NCI-H460 (cell line): ENCODE data around the gene LCN10. TPM values are rescaled to one million over a fixed set of nuclear protein-coding genes. Genes with fewer than 3 reads are reported as not detected.

Experiments
- DNase-seq: peaks from one replicate; pipeline ENCODE4 v3.0.0-alpha.2; 2016; ENCODE audit warnings: low read depth; ENCODE audit errors: extremely low read depth
- total RNA-seq: library from RNA; depleted of rRNA; stranded (reverse); fragments of >200 nt; shearing (Covaris generic); gene quantifications from 2 replicates; pipeline ENCODE4 v1.2.3, GENCODE V29; 2014

The LCN10 gene
- total RNA-seq, 1 experiment from 2014 or later = not detected

DNA sequence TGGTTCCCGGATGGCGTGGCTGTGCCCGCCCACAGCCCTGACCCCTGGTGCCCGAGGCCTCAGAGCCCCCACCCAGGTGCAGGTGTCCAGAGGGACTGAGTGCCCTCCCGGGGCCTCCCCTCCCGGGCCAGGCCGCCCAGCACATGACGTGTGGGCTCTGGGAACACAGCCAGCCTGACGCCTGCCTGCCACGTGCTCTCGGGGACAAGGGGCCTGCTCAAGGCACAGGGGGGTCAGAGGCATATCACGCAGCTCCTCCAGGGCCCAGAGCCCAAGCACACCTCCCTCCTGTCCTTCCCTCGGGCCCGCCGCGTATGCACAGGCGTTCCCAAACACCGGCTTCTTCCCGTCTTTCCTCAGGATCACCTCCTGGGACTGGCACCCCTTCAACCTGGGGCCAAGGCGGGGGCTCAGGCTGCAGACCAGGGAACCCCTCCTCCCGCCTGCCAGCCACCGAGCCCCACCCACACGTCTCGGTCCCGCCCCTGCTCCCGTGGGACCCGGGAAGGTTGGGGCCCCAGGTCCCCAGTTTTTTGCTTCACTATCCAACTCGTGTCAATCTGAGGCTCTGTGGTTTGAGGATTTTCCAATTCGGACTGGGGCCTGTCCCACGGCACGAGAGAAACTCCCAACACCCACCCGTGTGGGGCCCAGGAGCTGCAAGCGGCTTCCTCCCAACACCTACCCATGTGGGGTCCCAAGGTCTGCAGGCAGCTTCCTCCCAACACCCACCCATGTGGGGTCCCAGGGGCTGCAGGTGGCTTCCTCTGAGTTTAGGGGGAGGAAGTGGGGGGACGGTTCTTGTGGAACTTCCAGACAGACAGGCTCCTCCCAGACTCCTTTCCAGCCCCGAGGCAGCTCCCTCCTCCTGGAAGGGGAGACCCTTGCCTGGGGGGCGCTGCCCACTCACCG, 1.5 kb downstream of the LCN10 start:
- no peak for DNase-seq

GRCh38 chr9:136740491-136740890, 2.2 kb downstream of the LCN10 start:
- DNase-seq = no peak

GRCh38 chr9:136740069-136740468, 2.7 kb downstream of the LCN10 start:
- DNase-seq = no peak

DNA sequence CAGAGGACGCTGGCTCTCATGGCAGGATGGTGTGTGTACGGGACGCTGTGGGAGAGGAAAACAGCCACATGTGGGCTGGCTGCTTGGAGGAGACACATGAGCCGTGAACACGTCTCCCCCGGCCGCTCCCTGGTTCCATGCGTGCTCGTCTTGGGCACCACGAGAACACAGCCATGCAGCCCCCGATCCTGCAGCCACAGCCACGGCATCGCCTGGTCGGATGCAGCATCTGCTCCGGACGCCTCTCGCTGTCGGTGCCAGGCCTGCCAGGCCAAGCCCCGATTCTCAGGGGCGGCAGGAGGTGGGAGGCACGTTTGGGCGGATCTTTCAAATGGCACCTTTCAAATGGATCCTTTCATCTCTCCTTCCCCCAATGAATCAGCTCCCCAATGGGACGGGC, 3.2 kb downstream of the LCN10 start:
- no peak for DNase-seq

- DNase-seq = no peak
Observed at GRCh38 chr9:136738960-136739359, 3.8 kb downstream of the LCN10 start.

- no peak for DNase-seq
Observed at GRCh38 chr9:136735812-136736480, 6.8 kb downstream of the LCN10 start.

DNA sequence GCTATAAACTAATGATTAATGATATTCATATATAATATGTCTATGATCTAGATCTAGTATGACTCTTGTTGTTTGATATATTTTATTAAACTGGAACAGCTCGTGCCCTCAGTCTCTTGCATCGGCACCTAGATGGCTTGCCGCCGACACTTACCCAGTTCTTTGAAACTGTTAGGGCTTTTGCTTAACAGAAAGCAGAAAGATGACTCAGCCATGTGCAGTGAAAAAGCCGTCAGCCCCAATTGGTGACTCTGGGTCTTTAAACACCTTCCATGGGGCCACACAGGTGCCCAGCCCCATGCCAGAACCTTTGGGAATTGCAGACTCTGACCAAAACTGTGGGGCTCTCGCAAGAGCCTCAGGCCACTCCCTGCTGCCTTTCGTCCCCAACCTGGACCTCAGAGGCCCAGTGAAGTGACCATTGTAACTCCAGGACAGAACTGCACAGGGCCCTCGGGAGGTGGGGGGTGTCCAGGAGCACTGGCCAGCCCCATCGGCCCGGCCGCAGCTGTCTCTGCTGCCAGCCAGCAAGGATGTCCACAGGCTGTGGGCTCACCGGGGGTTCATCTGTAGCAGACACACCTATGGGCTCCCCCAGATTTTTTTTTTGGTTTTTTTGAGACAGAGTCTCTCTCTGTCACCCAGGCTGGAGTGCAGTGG, 7.8 kb downstream of the LCN10 start:
- DNase-seq = no peak

DNA sequence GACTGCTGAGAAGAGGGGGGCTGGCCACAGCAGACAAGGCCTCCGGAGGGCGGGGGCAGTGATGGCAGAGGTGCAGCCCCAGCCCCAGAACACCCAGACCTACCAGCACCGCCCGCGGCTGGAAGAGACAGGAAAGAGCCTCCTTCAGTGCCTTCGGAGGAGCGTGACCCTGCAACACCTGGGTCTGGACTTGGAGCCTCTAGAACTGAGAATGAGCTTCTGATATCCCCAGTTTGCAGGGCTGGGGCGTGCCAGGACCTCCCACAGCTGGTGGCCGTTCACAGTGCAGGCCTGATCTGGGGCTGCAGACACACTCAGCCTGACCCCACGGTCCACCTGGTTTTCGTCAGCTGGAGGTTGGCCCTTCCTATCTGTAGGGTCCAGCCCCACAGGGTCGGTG, 9.1 kb downstream of the LCN10 start:
- DNase-seq = no peak

GRCh38 chr9:136732444-136733178, 10.1 kb downstream of the LCN10 start:
- no peak for DNase-seq

DNA sequence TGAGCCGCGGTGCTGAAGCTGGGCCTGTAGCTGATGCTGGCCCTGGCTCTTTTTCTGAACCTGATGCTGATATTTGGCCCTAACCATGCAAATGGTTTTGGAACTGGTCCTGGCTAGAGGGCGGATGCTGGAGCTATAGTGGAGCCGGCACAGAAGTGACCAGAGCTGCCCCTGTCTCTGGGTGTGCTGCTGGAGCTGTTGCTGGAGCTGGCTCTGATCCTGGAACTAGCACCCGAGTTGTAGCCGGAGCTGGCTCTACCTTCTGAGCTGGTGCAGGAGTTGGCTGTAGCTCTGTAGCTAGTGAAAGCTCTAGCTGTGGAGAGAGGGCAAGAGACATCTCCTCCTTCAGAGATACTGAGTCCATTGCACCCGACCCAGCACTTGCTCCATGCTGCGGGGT, 12.8 kb downstream of the LCN10 start:
- no peak for DNase-seq

DNA sequence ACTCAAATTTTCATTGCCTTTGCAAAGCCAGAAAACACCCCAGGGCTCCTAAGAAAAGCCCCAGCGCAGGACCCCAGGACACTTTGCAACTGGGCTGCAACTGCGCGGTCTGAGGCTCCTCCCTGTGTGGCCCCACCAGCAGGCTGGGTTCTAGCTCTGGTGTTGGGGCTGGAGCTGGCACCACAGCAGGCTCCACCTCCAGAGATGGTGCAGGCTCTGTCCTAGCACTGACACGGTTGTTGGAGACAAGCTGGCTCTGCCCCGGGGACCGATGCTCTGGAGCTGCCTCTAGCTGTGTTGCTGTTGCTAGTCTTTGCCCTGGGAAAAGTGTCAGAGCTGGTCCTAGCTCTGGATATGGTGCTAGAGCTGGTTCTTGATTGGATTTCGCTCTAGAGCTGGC, 13.6 kb downstream of the LCN10 start:
- DNase-seq = no peak

- DNase-seq = no peak
Observed at GRCh38 chr9:136728548-136729123, 14.1 kb downstream of the LCN10 start.

DNA sequence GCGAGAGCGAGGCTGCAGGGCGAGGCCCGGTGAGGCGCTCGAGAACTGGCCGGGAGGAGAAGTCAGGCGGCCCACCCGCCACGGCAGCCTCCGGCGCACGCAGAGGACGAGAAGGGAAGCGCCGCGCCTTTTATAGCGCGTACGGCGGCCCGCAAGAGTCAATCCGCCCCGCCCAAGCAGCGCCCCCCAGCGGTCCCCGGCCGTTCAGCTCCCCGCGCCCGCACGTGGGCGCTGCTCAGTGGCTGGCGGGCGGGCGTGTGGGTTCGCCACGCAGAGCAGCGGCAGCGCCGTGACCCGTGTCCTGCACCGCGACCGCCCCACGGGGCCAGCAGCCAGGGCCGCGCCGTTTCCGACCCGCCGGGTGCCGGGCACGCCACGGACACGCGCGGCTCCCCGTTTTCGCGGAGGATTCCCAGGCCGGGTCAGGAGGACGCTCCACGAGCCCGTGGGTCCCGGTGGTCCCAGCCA, 14.6 kb downstream of the LCN10 start:
- peak; percentile 82 for DNase-seq

DNA sequence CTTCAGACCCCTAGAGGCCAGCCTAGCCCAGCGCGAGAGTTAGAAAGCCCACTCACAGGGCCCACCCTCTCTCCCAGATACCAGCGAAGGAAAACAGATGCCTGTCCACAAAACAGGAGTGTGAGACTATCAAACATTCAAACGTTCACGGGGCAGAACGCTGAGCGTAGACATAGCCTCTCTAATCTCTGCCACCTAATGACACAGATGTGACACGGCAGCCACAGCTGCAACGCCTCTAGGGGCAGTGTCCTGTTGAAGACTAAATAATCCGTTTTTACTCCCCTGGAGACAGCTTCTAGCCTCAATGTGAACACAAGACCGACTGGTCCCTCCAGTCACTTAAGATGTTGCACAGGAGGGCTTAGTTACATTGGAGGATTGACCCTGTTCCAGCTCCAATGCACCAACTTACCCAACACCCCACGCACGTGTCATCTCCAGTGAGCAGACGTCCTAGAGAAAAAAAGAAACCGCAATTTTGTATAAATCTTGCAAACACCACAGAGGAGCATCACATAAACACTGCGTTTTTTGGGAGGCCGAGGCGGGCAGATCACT, 16.0 kb downstream of the LCN10 start:
- DNase-seq = peak; percentile 47

GRCh38 chr9:136726118-136726517, 16.6 kb downstream of the LCN10 start:
- no peak for DNase-seq

DNA sequence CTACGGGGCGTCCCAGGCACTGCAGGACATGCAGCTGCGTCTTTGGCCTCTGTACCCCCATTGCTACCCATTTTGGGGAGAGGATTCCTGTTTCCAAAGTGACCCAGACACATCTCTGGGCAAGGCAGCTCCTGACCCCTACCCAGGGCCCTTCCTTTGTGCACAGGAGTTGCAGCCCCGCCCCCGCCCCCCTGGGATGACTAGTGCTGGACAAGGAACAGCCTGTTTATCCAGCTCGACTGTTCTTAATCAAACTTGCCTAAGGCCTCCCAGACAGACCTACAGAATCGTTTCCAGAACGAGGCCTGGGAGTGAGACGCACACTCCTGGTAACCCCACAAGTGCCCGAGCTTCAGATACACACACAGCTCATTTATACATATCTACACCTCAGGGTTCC, 17.1 kb downstream of the LCN10 start:
- no peak for DNase-seq

DNA sequence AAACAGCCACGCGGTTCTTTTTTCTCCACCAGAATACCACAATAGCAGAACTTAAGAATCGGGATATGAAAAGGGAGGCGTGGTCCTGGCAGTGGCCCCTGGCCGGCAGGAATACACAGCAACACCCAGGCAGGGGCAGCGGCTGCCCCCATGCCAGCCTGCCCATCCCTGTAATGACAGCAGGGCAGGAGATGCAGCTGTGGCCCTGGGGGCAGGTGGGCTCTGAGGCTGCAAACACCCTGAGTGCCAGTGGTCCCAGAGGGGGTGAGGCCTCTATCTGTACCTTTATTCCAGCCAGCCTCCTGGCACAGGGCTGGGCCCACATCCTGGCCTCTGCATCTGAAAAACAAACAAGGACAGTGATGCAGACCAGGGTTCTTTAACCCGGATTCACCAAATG, 18.0 kb downstream of the LCN10 start:
- no peak for DNase-seq

DNA sequence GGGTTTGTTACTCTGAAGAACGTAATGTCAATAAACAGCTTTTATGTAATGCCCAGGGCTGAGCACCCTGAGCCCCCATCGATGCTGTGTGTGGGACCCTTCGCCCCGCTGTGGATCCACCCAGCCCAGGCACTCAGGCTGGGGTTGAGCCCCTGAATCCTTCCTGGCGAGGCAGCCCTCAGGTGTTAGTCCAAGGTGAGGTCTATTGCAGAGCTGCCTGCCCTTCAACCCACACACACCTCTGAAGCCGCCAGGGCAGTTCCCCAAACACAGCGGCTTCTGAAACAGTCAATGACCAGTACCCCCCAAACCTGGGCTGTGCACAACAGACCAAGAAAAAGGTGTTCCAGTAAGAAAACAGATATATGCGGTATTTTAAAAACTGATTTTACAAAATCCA, 18.8 kb downstream of the LCN10 start:
- DNase-seq = no peak

GRCh38 chr9:136723362-136723976, 19.3 kb downstream of the LCN10 start:
- no peak for DNase-seq

DNA sequence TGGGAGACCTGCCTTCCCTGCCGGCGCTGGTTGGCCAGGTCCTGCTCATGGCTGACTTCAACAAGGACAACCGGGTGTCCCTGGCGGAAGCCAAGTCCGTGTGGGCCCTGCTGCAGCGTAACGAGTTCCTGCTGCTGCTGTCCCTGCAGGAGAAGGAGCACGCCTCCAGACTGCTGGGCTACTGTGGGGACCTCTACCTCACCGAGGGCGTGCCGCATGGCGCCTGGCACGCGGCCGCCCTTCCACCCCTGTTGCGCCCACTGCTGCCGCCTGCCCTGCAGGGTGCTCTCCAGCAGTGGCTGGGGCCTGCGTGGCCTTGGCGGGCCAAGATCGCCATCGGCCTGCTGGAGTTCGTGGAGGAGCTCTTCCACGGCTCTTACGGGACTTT, 19.8 kb downstream of the LCN10 start:
- no peak for DNase-seq
